GM10847 (cell line): ENCODE data around the gene TMEM50B.

ENCODE experiments used
- POLR2A ChIP-seq: IDR thresholded peaks from 2 replicates; pipeline ENCODE4 v1.6.1; 2011; ENCODE audit not compliant: insufficient read length; ENCODE audit errors: extremely low read depth

Gene TMEM50B

DNA sequence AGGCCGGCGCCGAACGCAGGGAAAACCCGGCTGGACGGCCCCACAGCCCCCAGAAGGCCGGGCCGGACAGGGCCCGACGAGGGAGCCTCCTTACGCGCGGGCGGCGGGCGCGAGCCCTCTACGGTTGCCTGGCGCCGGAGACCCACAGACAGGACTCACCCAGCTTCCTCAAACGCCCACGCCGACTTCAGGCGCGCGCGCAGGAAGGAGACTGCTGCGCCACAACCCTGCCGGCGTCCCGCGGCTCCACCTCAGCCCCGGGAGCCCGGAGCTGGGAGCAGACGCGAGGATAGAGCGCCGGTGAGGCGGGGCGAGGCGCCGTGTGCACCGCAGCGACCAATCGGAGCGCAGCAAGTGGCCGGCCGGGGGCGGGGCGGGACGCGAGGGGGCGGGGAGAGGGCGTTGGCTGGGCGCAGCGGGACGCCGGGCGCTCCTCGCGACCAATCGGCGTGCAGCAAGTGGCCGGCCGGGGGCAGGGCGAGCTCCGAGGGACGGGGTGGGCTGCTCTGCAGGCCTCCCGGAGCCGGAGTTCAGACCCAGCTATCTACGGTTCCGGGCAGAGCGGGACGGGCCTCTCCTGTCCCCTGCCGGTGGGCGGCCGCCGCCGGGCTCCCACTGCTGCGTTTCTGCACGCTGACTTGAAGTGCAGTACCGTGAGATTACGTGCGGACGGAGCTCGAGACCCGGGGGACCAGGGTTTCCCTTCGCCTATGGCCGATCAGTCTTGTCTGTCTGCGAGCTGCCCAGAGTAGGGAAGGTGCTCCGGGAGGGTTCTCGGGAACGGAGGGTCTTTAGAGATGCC, at the start of gene TMEM50B:
TMEM50B (minus strand) TSS at position 296 of the 802 bp plus-strand sequence. CDS start 11,089 bp downstream, outside the sequence.
- TF ChIP-seq POLR2A = peak; percentile 77

GRCh38 chr21:33522953-33523349, 43.2 kb upstream of the TMEM50B start:
- no peak for TF ChIP-seq POLR2A

- no peak for TF ChIP-seq POLR2A
These were observed 42.7 kb upstream of the TMEM50B start for GRCh38 chr21:33522297-33522952.

DNA sequence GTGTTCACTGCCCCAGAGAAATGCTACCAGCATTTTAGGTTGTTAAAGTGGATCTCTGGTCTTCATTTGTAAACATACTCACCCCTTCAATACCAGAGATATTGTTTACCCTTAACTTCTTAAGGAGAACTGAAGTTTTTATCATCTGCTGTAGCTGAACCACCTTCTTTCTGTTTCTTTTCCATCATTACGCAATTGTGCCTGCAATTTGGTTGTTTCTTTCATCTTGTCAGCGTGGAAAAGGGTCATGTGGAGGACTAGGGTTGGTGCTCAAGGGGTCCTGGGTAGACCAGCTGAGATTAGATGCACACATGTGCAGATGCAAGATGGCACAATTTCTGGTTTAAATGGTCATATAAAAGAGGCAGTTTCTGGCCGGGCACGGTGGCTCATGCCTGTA, 39.1 kb upstream of the TMEM50B start:
- no peak for TF ChIP-seq POLR2A

DNA sequence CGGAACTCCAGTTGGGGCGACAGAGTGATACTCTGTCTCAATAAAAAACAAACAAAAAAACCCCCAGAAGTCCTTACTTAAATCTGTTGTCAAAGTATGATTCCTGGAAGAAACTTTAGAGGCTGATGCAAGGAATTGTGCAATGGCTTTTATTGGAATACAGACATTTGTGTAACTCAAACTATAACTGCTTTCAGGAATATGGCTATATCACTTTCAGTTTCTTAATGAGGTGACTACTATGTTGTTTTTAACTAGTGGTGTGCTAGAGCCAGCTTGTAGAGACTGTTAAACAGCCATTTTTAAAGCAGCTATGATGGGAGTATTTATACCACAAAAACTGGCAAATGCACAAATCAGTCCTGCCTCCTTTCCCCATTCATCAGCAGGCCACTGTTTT, 34.5 kb upstream of the TMEM50B start:
- no peak for TF ChIP-seq POLR2A

GRCh38 chr21:33512481-33512880, 32.7 kb upstream of the TMEM50B start:
- TF ChIP-seq POLR2A = no peak

- TF ChIP-seq POLR2A = no peak
These were observed 31.9 kb upstream of the TMEM50B start for GRCh38 chr21:33511639-33512038.

- TF ChIP-seq POLR2A = no peak
These were observed 31.1 kb upstream of the TMEM50B start for GRCh38 chr21:33510826-33511225.

GRCh38 chr21:33505833-33506232, 26.1 kb upstream of the TMEM50B start:
- TF ChIP-seq POLR2A = no peak

DNA sequence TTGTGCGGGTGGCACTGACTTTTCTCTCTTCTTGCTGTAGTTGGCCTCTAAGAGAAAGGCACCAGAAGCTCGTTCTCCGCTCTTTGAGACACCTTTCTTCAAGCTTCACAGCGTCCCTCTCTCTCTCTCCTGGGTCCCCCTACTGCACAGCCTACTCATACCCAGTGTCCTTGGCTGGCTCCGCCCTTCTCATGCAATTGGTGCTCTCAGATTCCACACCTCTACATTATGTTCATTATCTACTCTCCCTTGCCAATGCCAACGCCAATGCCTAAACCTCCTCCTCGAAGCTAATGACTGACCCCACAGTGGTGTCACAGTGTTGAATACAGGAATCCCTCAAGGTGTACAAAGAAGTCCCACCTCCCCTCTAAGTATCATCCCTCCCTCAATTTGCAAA, 16.6 kb upstream of the TMEM50B start:
- TF ChIP-seq POLR2A = no peak

DNA sequence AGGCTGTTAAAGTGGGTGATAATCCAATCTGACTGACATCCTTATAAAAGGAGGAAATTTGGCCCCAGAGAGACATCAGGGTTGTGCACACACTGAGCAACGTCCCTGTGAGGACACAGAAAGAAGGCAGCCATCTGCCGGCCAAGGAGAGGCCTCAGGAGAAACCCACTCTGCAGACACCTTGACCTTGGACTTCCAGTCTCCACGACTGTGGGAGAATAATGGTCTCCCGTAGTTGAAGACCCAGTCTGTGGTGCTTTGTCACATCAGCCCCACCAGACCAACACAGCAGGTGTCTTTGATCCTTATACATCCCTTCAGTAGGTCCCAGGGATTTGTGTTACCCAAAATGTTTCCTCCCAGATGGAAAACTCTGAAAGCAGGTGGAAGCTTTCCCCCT, 16.0 kb upstream of the TMEM50B start:
- no peak for TF ChIP-seq POLR2A

GRCh38 chr21:33493756-33494155, 14.0 kb upstream of the TMEM50B start:
- TF ChIP-seq POLR2A = no peak

DNA sequence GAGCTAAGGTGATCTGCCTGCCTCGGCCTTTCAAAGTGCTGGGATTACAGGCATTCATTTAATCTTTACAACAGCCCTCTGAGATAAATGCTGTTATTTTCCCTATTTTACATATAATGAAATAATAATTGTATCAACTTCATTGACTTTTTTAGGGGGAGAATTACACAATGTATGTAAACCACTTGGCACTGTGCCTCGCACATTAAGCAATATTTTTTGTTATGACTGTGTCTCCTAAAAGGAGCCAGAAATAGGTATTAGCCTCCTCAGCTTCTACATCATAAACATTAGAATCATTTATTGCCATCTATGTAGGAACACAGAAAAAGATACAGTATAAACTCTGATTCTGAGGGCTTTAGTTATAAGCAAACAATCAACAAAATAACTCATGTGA, 12.8 kb upstream of the TMEM50B start:
- no peak for TF ChIP-seq POLR2A

- TF ChIP-seq POLR2A = peak; percentile 37
These were observed 11.8 kb upstream of the TMEM50B start, which contains the start of gene DNAJC28 for GRCh38 chr21:33491373-33492102. TSS of gene DNAJC28 (minus strand) at chr21:33491716. CDS start at chr21:33489393, 2,323 bp downstream.

DNA sequence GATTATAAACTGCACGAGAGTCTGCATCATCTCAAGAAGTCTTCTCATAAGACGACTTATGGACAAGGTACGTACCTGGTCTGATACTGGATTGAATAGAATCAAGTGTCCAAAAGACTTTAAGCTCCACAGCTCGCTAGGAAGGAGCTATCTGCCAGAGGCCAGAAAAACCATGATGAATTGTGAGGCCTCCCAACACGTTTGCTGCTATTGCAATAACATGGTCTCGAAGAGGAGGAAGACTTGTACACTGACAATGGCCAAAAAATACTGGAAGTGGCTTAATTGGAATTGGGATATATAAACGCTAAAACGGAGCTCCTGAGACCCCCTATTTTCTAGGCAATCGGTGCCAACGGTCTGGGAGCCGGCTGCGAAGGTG, 11.2 kb upstream of the TMEM50B start:
- no peak for TF ChIP-seq POLR2A

- no peak for TF ChIP-seq POLR2A
These were observed 9.2 kb upstream of the TMEM50B start for GRCh38 chr21:33488936-33489335.
